Measurements from ENCODE around the gene LRCH3.

LRCH3 gene

GRCh38 chr3:197936819-197937384 lies 145.8 kb downstream of the LRCH3 start:
- no peak for DNase-seq (ENCODE audit: low read depth)

All from stimulated activated CD8-positive, alpha-beta memory T cell treated with anti-CD3 and anti-CD28 coated beads, Interleukin-7, amount 100 ng/mL, for 24 hours (primary cell).